ENCODE data around the gene PIH1D2.

Gene PIH1D2

DNA sequence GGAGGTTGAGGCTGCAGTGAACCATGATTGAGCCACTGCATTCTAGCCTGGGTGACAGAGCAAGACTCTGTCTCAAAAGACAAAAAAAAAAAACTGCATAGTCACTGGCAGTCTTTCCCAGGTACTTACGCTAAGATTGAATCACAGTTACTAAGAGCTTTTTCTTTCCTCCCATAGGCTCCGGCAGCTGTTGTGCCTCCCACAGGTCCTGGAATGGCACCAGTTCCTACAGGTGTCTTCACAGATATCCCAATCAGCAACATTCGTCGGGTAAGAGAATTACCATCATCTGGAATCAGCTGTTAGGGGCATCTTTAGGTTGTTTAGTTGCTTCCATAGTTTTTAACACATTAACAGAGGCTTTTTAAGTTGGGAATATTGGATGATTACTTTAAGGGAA, 28.9 kb downstream of the PIH1D2 start:
- Histone ChIP-seq H3K27me3 (ENCODE audit: insufficient read depth, low read length, poor library complexity) (no peaks in the 10 kb centered on the region), H3K9me3 (ENCODE audit: insufficient read depth, low read length, severe bottlenecking) (no peaks in the 10 kb centered on the region), H3K36me3 (ENCODE audit: insufficient read depth, low read length) (peaks cover 80% of the 10 kb centered on the region), H3K4me2 (ENCODE audit: insufficient read depth, low read length) (no peak overlapping the region), H4K20me1 (ENCODE audit: insufficient read depth, low read length) (no peaks in the 10 kb centered on the region), H3K79me2 (ENCODE audit: insufficient read depth, low read length) (peaks cover 7% of the 10 kb centered on the region; the same call in 1 of the 2 replicates), H3K27ac (ENCODE audit: low read length) (no peak overlapping the region), H2AFZ (ENCODE audit: low read depth, low read length) (no peak overlapping the region), H3K4me1 (ENCODE audit: insufficient read depth, low read length) (no peaks in the 10 kb centered on the region), H3K9ac (ENCODE audit: low read depth, low read length) (no peak overlapping the region), H3K4me3 (ENCODE audit: low read depth in 1 of 2, low read length in 2 of 2) (no peak overlapping the region)
- no peak for DNase-seq
- no peak for ATAC-seq (ENCODE audit: insufficient read depth, low read depth)
- TF ChIP-seq EZH2 (IDR thresholded peaks at IDR 0.05; ENCODE audit: borderline replicate concordance, low read depth, low read length, severe bottlenecking) = no peak
- TF ChIP-seq CTCF (IDR thresholded peaks at IDR 0.05; ENCODE audit: borderline replicate concordance, extremely low read depth, low read length, poor library complexity, severe bottlenecking) = no peak

DNA sequence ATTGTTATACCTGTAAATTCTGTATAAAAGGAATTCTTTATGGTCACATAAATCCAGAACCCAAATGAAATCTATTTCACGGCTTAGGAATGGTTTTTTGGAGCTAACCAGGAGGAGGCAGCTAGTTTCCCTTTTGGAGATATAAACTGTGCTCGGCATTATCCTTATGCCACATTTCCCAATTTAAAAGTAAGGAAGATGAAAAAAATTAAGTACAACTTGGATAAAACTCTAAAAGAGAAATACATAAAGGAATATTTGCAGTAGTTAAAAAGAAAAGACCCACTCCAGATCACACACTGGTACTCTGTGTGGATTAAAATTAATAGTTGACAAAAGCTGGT, 30.9 kb downstream of the PIH1D2 start:
- TF ChIP-seq EZH2 (IDR thresholded peaks at IDR 0.05; ENCODE audit: borderline replicate concordance, low read depth, low read length, severe bottlenecking) (no peak), CTCF (IDR thresholded peaks at IDR 0.05; ENCODE audit: borderline replicate concordance, extremely low read depth, low read length, poor library complexity, severe bottlenecking) (no peak)
- Histone ChIP-seq H3K27ac (ENCODE audit: low read length) (no peak overlapping the region), H3K36me3 (ENCODE audit: insufficient read depth, low read length) (peaks cover 81% of the 10 kb centered on the region), H4K20me1 (ENCODE audit: insufficient read depth, low read length) (no peaks in the 10 kb centered on the region), H3K79me2 (ENCODE audit: insufficient read depth, low read length) (peaks cover 3% of the 10 kb centered on the region; the same call in 1 of the 2 replicates), H3K4me3 (ENCODE audit: low read depth in 1 of 2, low read length in 2 of 2) (no peak overlapping the region), H2AFZ (ENCODE audit: low read depth, low read length) (no peak overlapping the region), H3K27me3 (ENCODE audit: insufficient read depth, low read length, poor library complexity) (no peaks in the 10 kb centered on the region), H3K4me1 (ENCODE audit: insufficient read depth, low read length) (no peaks in the 10 kb centered on the region), H3K4me2 (ENCODE audit: insufficient read depth, low read length) (no peak overlapping the region), H3K9ac (ENCODE audit: low read depth, low read length) (no peak overlapping the region), H3K9me3 (ENCODE audit: insufficient read depth, low read length, severe bottlenecking) (no peaks in the 10 kb centered on the region)
- DNase-seq = no peak
- no peak for ATAC-seq (ENCODE audit: insufficient read depth, low read depth)

GRCh38 chr11:112042161-112042960, 31.5 kb downstream of the PIH1D2 start:
- no peaks in the 10 kb centered on the region for H3K27me3 ChIP-seq (ENCODE audit: insufficient read depth, low read length, poor library complexity)
- no peaks in the 10 kb centered on the region for H3K9me3 ChIP-seq (ENCODE audit: insufficient read depth, low read length, severe bottlenecking)
- H3K4me2 ChIP-seq (ENCODE audit: insufficient read depth, low read length) = no peak overlapping the region
- peaks cover 3% of the 10 kb centered on the region; the same call in 1 of the 2 replicates for H3K79me2 ChIP-seq (ENCODE audit: insufficient read depth, low read length)
- TF ChIP-seq CTCF (IDR thresholded peaks at IDR 0.05; ENCODE audit: borderline replicate concordance, extremely low read depth, low read length, poor library complexity, severe bottlenecking) (no peak), EZH2 (IDR thresholded peaks at IDR 0.05; ENCODE audit: borderline replicate concordance, low read depth, low read length, severe bottlenecking) (no peak)
- DNase-seq = no peak
- ATAC-seq (ENCODE audit: insufficient read depth, low read depth) = no peak
- H3K4me3 ChIP-seq (ENCODE audit: low read depth in 1 of 2, low read length in 2 of 2) = no peak overlapping the region
- no peak overlapping the region for H3K9ac ChIP-seq (ENCODE audit: low read depth, low read length)
- no peak overlapping the region for H3K27ac ChIP-seq (ENCODE audit: low read length)
- H2AFZ ChIP-seq (ENCODE audit: low read depth, low read length) = no peak overlapping the region
- H3K4me1 ChIP-seq (ENCODE audit: insufficient read depth, low read length) = no peaks in the 10 kb centered on the region
- H3K36me3 ChIP-seq (ENCODE audit: insufficient read depth, low read length) = peaks cover 85% of the 10 kb centered on the region
- H4K20me1 ChIP-seq (ENCODE audit: insufficient read depth, low read length) = no peaks in the 10 kb centered on the region

Data from DND-41 (cell line).